ENCODE data around the gene BPIFB2.

BPIFB2 gene

GRCh38 chr20:33015700-33016580, 8.4 kb downstream of the BPIFB2 start:
- in situ Hi-C loops (cut with HindIII; ENCODE audit: low sequenced_read_pairs): no loop called here
- no peak for TF ChIP-seq CTCF (IDR thresholded peaks at IDR 0.05; ENCODE audit: low read depth, low read length, missing control alignments)
- H3K4me3 ChIP-seq (ENCODE audit: low read depth, low read length): no peak overlapping the region
- no peak for DNase-seq (ENCODE audit: low read depth)

GRCh38 chr20:33016581-33017109, 9.1 kb downstream of the BPIFB2 start:
- DNase-seq (ENCODE audit: low read depth): no peak
- TF ChIP-seq CTCF (IDR thresholded peaks at IDR 0.05; ENCODE audit: low read depth, low read length, missing control alignments): no peak
- in situ Hi-C loops (cut with HindIII; ENCODE audit: low sequenced_read_pairs): no loop called here
- H3K4me3 ChIP-seq (ENCODE audit: low read depth, low read length): no peak overlapping the region

GRCh38 chr20:33017542-33017941, 10.0 kb downstream of the BPIFB2 start:
- H3K4me3 ChIP-seq (ENCODE audit: low read depth, low read length): no peak overlapping the region
- no peak for DNase-seq (ENCODE audit: low read depth)
- in situ Hi-C loops (cut with HindIII; ENCODE audit: low sequenced_read_pairs): no loop called here
- TF ChIP-seq CTCF (IDR thresholded peaks at IDR 0.05; ENCODE audit: low read depth, low read length, missing control alignments): no peak

GRCh38 chr20:33018169-33018931, 10.8 kb downstream of the BPIFB2 start:
- no peak for DNase-seq (ENCODE audit: low read depth)
- TF ChIP-seq CTCF (IDR thresholded peaks at IDR 0.05; ENCODE audit: low read depth, low read length, missing control alignments): no peak
- in situ Hi-C loops (cut with HindIII; ENCODE audit: low sequenced_read_pairs): no loop called here
- no peak overlapping the region for H3K4me3 ChIP-seq (ENCODE audit: low read depth, low read length)

- no peak for TF ChIP-seq CTCF (IDR thresholded peaks at IDR 0.05; ENCODE audit: low read depth, low read length, missing control alignments)
Measured at GRCh38 chr20:33019465-33020277, 12.2 kb downstream of the BPIFB2 start.

More at GRCh38 chr20:33019465-33020277, 12.2 kb downstream of the BPIFB2 start:
- in situ Hi-C loops (cut with HindIII; ENCODE audit: low sequenced_read_pairs): no loop called here
- H3K4me3 ChIP-seq (ENCODE audit: low read depth, low read length): no peak overlapping the region
- no peak for DNase-seq (ENCODE audit: low read depth)
